HUES64 (cell line): ENCODE results near the gene SYT14.
"Not testable (repeated sequence)": the region's sequence is repeated elsewhere in the genome, so short reads cannot be mapped to it uniquely, and the experiment has no call there.

Experiments
- H3K27ac ChIP-seq: 2 replicates; pipeline ENCODE4 v1.7.0; 2013; ENCODE audit warnings: low read depth, low read length, inconsistent platforms
- H3K27me3 ChIP-seq: 2 replicates; pipeline ENCODE4 v1.6.1; 2013; ENCODE audit warnings: mild to moderate bottlenecking, low read length; ENCODE audit not compliant: insufficient read depth
- H3K36me3 ChIP-seq: 2 replicates; pipeline ENCODE4 v1.6.1; 2013; ENCODE audit warnings: mild to moderate bottlenecking, low read length; ENCODE audit not compliant: insufficient read depth
- H3K4me1 ChIP-seq: 2 replicates; pipeline ENCODE4 v1.6.1; 2013; ENCODE audit warnings: mild to moderate bottlenecking, low read length, moderate library complexity; ENCODE audit not compliant: insufficient read depth
- H3K4me3 ChIP-seq: 2 replicates; pipeline ENCODE4 v1.5.1; 2013; ENCODE audit warnings: mild to moderate bottlenecking, low read length, moderate library complexity
- H3K9ac ChIP-seq: 2 replicates; pipeline ENCODE4 v1.6.1; 2013; ENCODE audit warnings: mild to moderate bottlenecking, low read depth, low read length
- H3K9me3 ChIP-seq: 2 replicates; pipeline ENCODE4 v1.6.1; 2013; ENCODE audit warnings: low read depth, low read length; ENCODE audit not compliant: insufficient read depth
- WGBS: fragments of 150-250, 120-280 bp; methylation state at CpG from one replicate; pipeline ENCODE4 v1.1.7; 2013; ENCODE audit warnings: missing lambda C conversion rate; 5-methylcytosine and 5-hydroxymethylcytosine counted together

The SYT14 gene

GRCh38 chr1:209901211-209901610 lies 36.8 kb upstream of the SYT14 start:
- H3K9ac ChIP-seq: no peak overlapping the region
- H3K4me1 ChIP-seq: no peaks in the 10 kb centered on the region
- no peaks in the 10 kb centered on the region for H3K27me3 ChIP-seq
- no peak overlapping the region for H3K4me3 ChIP-seq
- no peak overlapping the region for H3K27ac ChIP-seq
- H3K9me3 ChIP-seq: no peaks in the 10 kb centered on the region
- no CpG with 5 or more reads among the region's 2 CpGs for WGBS
- no peaks in the 10 kb centered on the region for H3K36me3 ChIP-seq

DNA sequence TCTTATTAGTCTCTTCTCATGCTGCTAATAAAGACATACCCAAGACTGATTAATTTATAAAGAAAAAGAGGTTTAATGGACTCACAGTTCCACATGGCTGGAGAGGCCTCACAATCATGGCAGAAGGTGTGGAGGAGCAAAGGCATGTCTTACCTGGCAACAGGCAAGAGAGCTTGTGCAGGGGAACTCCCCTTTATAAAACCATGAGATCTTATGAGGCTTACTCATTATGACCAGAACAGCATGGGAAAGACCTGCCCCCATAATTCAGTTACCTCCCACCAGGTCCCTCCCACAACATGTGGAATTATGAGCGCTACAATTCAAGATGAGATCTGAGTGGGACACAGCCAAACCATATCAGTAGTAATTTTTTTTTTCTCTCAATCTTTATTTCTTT lies 33.2 kb upstream of the SYT14 start:
- not testable (repeated sequence) for H3K4me1 ChIP-seq, H3K27ac ChIP-seq, H3K4me3 ChIP-seq, H3K9me3 ChIP-seq, H3K27me3 ChIP-seq, H3K36me3 ChIP-seq, H3K9ac ChIP-seq
- 100% methylated on average over 1 of the region's 1 CpG for WGBS

DNA sequence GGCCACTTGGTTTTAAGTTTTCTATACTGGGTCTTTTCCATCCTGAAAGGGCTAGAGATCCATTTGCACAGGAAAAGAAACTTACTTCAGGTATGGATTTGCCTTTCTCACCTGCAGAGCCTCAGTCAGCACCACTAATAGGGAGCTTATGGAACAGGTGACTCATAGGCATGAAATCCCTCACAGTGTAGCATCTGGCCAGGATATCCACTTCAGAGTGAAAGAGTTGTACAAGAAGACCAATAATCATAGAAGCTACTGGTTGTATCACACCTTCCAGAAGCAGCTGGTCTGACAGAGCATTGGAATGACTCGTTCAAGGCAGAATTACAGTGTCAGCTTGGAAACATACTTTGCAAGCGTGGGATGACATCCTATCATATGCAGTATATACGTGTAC lies 26.3 kb upstream of the SYT14 start:
- Histone ChIP-seq H3K4me3 (no peak overlapping the region), H3K27ac (no peak overlapping the region), H3K27me3 (no peaks in the 10 kb centered on the region), H3K36me3 (no peaks in the 10 kb centered on the region), H3K4me1 (no peaks in the 10 kb centered on the region), H3K9me3 (no peaks in the 10 kb centered on the region), H3K9ac (no peak overlapping the region)
- 90% methylated on average over 3 of the region's 3 CpGs for WGBS

DNA sequence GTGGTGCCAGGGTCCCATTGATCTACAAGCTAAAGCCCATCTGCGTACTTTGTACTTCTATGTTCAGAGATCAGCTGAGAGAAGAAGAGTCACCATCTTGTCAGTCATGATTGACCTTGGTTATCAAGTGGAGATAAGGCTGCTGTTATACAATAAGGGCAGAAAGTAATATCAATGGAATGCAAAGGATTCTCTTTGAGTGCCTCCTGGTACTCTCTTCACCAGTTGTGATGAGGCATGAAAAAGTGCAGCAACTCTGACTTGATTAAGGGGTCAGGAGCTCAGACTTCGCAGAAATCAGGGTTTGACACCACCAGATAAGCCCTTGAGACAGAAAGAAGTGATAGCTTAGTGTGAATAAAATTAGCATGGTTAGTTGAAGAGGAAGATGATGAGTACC lies 25.7 kb upstream of the SYT14 start:
- Histone ChIP-seq H3K9ac (no peak overlapping the region), H3K4me3 (no peak overlapping the region), H3K36me3 (no peaks in the 10 kb centered on the region), H3K27me3 (no peaks in the 10 kb centered on the region), H3K9me3 (no peaks in the 10 kb centered on the region), H3K27ac (no peak overlapping the region), H3K4me1 (no peaks in the 10 kb centered on the region)
- 88% methylated on average over 2 of the region's 2 CpGs for WGBS

GRCh38 chr1:209919637-209920036 lies 18.4 kb upstream of the SYT14 start:
- H3K27ac ChIP-seq, H3K27me3 ChIP-seq: not testable (repeated sequence)
- H3K9me3 ChIP-seq: peaks cover 16% of the 10 kb centered on the region

GRCh38 chr1:209920844-209921243 lies 17.2 kb upstream of the SYT14 start:
- Histone ChIP-seq H3K9ac (no peak overlapping the region), H3K27me3 (no peaks in the 10 kb centered on the region), H3K27ac (no peak overlapping the region), H3K4me1 (peaks cover 4% of the 10 kb centered on the region; the same call in 1 of the 2 replicates), H3K36me3 (no peaks in the 10 kb centered on the region), H3K9me3 (peaks cover 16% of the 10 kb centered on the region), H3K4me3 (no peak overlapping the region)
- 100% methylated on average over 1 of the region's 1 CpG for WGBS

More at GRCh38 chr1:209919637-209920036, 18.4 kb upstream of the SYT14 start:
- H3K4me3 ChIP-seq, H3K9ac ChIP-seq, H3K4me1 ChIP-seq, H3K36me3 ChIP-seq: not testable (repeated sequence)
- 93% methylated on average over 12 of the region's 12 CpGs for WGBS

- Histone ChIP-seq H3K9ac (no peak overlapping the region), H3K9me3 (peaks cover 16% of the 10 kb centered on the region), H3K4me3 (no peak overlapping the region), H3K27me3 (no peaks in the 10 kb centered on the region), H3K36me3 (no peaks in the 10 kb centered on the region), H3K27ac (no peak overlapping the region), H3K4me1 (peaks cover 17% of the 10 kb centered on the region)
Observed at GRCh38 chr1:209924390-209924789, 13.6 kb upstream of the SYT14 start.

DNA sequence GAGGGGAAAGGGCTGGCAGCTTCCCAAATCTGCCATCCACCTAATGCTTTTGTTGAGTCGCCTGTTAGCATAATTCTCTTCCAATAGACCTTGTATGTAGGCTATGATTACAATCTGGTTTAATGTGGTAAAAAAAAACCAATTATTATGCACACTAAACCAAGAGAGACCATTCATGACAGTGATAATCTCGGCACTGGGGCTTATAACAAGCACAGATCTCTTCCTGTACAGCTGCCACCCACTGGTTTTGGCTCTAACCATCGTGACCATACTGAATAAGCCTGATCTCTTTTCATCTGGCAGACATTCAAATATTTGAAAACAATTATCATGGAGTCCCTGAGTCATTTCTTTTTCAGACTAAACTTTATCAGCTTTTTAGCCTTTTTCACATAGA lies 12.0 kb upstream of the SYT14 start:
- Histone ChIP-seq H3K9me3 (peaks cover 2% of the 10 kb centered on the region; the same call in 1 of the 2 replicates), H3K9ac (no peak overlapping the region), H3K27ac (no peak overlapping the region), H3K36me3 (no peaks in the 10 kb centered on the region), H3K27me3 (no peaks in the 10 kb centered on the region), H3K4me3 (no peak overlapping the region), H3K4me1 (peaks cover 13% of the 10 kb centered on the region; the same call in 1 of the 2 replicates)
- WGBS: 80% methylated on average over 3 of the region's 3 CpGs

DNA sequence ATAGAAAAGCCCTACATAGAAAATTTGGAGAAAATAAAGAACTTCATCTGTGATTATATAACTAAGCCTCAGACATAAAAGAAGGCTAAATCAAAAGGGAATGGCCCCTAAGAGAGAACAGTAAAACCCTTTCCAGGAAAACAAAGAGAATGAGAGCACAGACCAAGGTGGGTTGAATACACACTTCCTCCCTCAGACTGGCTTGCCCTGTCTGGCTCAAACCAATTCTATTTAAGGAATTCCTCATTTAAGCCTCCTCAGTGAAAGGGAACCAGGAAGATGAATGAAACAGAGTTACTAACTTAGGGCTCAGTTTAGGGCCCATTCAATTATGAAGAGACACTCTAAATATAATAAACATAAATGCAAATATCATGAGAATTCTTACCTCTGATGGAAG lies 10.6 kb upstream of the SYT14 start:
- Histone ChIP-seq H3K9me3 (no peaks in the 10 kb centered on the region), H3K4me3 (no peak overlapping the region), H3K27me3 (no peaks in the 10 kb centered on the region), H3K9ac (no peak overlapping the region), H3K4me1 (peaks cover 13% of the 10 kb centered on the region; the same call in 1 of the 2 replicates), H3K27ac (no peak overlapping the region), H3K36me3 (no peaks in the 10 kb centered on the region)

DNA sequence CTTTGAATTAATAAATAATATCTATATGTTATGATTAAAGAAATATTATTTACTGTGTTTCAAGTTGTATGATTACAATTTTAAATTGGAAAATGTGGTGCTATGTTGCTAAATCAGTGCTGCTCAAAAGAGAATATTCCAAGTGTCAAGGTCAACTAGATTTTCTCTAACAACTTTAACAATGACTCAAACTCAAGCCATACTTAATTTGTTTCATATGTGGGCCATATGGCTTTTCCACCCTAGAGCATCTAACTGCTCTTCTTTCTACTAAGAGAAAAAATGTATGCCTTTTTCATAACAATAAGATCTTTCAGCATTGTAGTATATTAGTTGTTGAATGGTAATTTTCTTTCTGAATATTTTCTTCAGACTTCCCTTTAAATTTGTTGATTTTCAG lies 8.3 kb upstream of the SYT14 start:
- H3K9me3 ChIP-seq: no peaks in the 10 kb centered on the region
- H3K27ac ChIP-seq: no peak overlapping the region
- peaks cover 13% of the 10 kb centered on the region; the same call in 1 of the 2 replicates for H3K4me1 ChIP-seq
- H3K36me3 ChIP-seq: no peaks in the 10 kb centered on the region
- no peaks in the 10 kb centered on the region; the same call in 1 of the 2 replicates for H3K27me3 ChIP-seq
- H3K4me3 ChIP-seq: no peak overlapping the region
- no peak overlapping the region for H3K9ac ChIP-seq

DNA sequence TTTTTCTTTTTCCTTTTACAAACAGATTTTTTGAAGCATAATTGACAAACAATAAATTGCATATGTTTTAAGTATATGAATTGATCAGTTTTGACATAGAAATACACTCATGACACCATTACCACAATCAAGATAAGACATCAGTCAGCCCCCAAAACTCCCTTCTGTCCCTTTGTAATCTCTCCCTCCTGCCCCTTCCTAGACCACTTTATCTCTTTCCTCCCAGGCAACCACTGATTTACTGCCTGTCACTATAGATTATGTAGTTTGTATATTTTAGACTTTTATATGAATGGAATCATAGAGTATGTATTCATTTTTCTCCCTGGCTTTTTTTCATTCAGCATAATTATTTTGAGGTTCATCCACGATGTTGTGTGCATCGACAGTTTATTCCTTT lies 6.9 kb upstream of the SYT14 start:
- Histone ChIP-seq H3K27me3 (no peaks in the 10 kb centered on the region; the same call in 1 of the 2 replicates), H3K9ac (no peak overlapping the region)
- WGBS: 80% methylated on average over 1 of the region's 2 CpGs

GRCh38 chr1:209936125-209936524 lies 1.9 kb upstream of the SYT14 start:
- 95% methylated on average over 6 of the region's 6 CpGs for WGBS
- Histone ChIP-seq H3K4me1 (peaks cover 5% of the 10 kb centered on the region; the same call in 1 of the 2 replicates), H3K9me3 (no peaks in the 10 kb centered on the region), H3K4me3 (no peak overlapping the region), H3K27ac (no peak overlapping the region), H3K9ac (no peak overlapping the region), H3K36me3 (no peaks in the 10 kb centered on the region), H3K27me3 (peaks cover 14% of the 10 kb centered on the region)

More for the DNA sequence above, 6.9 kb upstream of the SYT14 start:
- Histone ChIP-seq H3K4me3 (no peak overlapping the region), H3K4me1 (peaks cover 10% of the 10 kb centered on the region; the same call in 1 of the 2 replicates), H3K27ac (no peak overlapping the region), H3K9me3 (no peaks in the 10 kb centered on the region), H3K36me3 (no peaks in the 10 kb centered on the region)
